ENCODE data around the gene GPR26. TPM values are rescaled to one million over a fixed set of nuclear protein-coding genes. Genes with fewer than 3 reads are reported as not detected.

Gene GPR26
- total RNA-seq, 1 experiment from 2014 or later: 0.07 TPM

GRCh38 chr10:123683865-123684264 is 17.7 kb downstream of the GPR26 start:
- Histone ChIP-seq H3K9ac (ENCODE audit: extremely low read depth, insufficient read length, low read length) (no peak overlapping the region), H3T11ph (ENCODE audit: low read length) (no peak overlapping the region), H3K79me1 (ENCODE audit: insufficient read depth, low read depth, low read length, poor library complexity, severe bottlenecking) (no peaks in the 10 kb centered on the region), H2BK20ac (ENCODE audit: low read depth, low read length, poor library complexity, severe bottlenecking) (no peak overlapping the region), H4K8ac (replicated peaks; ENCODE audit: insufficient read length, low read depth, low read length) (no peak overlapping the region), H2AFZ (ENCODE audit: low read length) (no peak overlapping the region), H3K27ac (ENCODE audit: insufficient read length, low read depth, low read length) (no peak overlapping the region), H3K27me3 (ENCODE audit: insufficient read depth, low read length) (no peaks in the 10 kb centered on the region), H2BK120ac (ENCODE audit: low read depth, low read length, poor library complexity, severe bottlenecking) (no peak overlapping the region), H2BK5ac (ENCODE audit: insufficient read length, low read length) (no peak overlapping the region), H3K9me3 (ENCODE audit: control insufficient read depth, low read depth, low read length) (no peaks in the 10 kb centered on the region), H2BK15ac (ENCODE audit: low read depth, low read length) (no peak overlapping the region), H3K14ac (ENCODE audit: insufficient read depth, low read length) (no peak overlapping the region), H3K4me2 (ENCODE audit: insufficient read depth, insufficient read length, low read length) (no peak overlapping the region), H3K4me1 (ENCODE audit: insufficient read depth, low read length) (no peaks in the 10 kb centered on the region), H2AK5ac (ENCODE audit: insufficient read length, low read length) (no peak overlapping the region), H4K91ac (ENCODE audit: insufficient read length, low read depth, low read length) (no peak overlapping the region), H2BK12ac (ENCODE audit: insufficient read length, low read depth, low read length) (no peak overlapping the region), H4K20me1 (ENCODE audit: control insufficient read depth, insufficient read depth, insufficient read length) (no peaks in the 10 kb centered on the region), H3K79me2 (ENCODE audit: insufficient read depth, low read length) (no peaks in the 10 kb centered on the region), H3K56ac (ENCODE audit: insufficient read length, low read depth, low read length) (no peak overlapping the region), H3K23me2 (ENCODE audit: insufficient read length, low read depth, low read length, poor library complexity, severe bottlenecking) (no peaks in the 10 kb centered on the region), H3K4ac (ENCODE audit: low read depth, low read length) (no peak overlapping the region), H3K18ac (ENCODE audit: insufficient read length, low read depth, low read length) (no peak overlapping the region), H3K23ac (ENCODE audit: insufficient read length, low read depth, low read length) (no peak overlapping the region), H4K5ac (ENCODE audit: insufficient read length, low read depth, low read length) (no peak overlapping the region)
- Mint-ChIP-seq H3K27me3 (ENCODE audit: low read depth) (peaks cover 6% of the 10 kb centered on the region), H3K9me3 (no peaks in the 10 kb centered on the region), H3K4me3 (no peak overlapping the region), H3K4me1 (peaks cover 0 to 5% of the 10 kb centered on the region in 2 experiments; a peak in 1 of 4 replicates), H3K36me3 (ENCODE audit: insufficient read depth in 1 of 3, low read depth in 3 of 3) (no peaks in the 10 kb centered on the region), H3K27ac (no peak overlapping the region)
- WGBS (ENCODE audit: extremely low coverage, insufficient read length, low lambda C conversion rate): no CpG with 5 or more reads among the region's 8 CpGs
- no peak for DNase-seq
- TF ChIP-seq CTCF (conservative IDR thresholded peaks at IDR 0.05): no peak

Data from H9 (cell line).